RWPE1 (cell line): ENCODE measurements around the gene TMEM116.

Source experiments
- CTCF ChIA-PET: fragments of 350-600 bp; sonication (Branson Sonifier 250); formaldehyde crosslinking; extraction: SDS; loops from one replicate; lab custom pipeline; 2021; lab: Yijun Ruan, JAX
- POLR2A ChIA-PET: fragments of 400-600 bp; formaldehyde crosslinking; extraction: SDS; loops from one replicate; lab custom pipeline; 2020; ENCODE audit warnings: antibody characterized with exemption; ENCODE audit not compliant: low non-redundant PET; lab: Yijun Ruan, JAX
- DNase-seq: peaks from one replicate; pipeline ENCODE4 v3.0.0; 2012; ENCODE audit warnings: low spot score
- H3K27ac ChIP-seq: fragments of 450-650 bp; 2 replicates; pipeline ENCODE4 v1.5.1; 2017
- TF ChIP-seq, protein P1 (sequence below): fragments of 450-650 bp; conservative IDR thresholded peaks from 2 replicates; pipeline ENCODE4 v1.5.1; 2017; ENCODE audit warnings: low read depth, mild to moderate bottlenecking

TMEM116 gene

GRCh38 chr12:111993292-111994150, 19.4 kb downstream of the TMEM116 start:
- POLR2A ChIA-PET, result no interaction called here
- H3K27ac ChIP-seq, result no peak overlapping the region
- CTCF ChIA-PET, result interaction anchor here (0.6 kb wide), 1 partner anchor 49 kb away, joined by 3 read pairs; no protein-coding TSS in a partner anchor
- TF ChIP-seq, protein P1, sequence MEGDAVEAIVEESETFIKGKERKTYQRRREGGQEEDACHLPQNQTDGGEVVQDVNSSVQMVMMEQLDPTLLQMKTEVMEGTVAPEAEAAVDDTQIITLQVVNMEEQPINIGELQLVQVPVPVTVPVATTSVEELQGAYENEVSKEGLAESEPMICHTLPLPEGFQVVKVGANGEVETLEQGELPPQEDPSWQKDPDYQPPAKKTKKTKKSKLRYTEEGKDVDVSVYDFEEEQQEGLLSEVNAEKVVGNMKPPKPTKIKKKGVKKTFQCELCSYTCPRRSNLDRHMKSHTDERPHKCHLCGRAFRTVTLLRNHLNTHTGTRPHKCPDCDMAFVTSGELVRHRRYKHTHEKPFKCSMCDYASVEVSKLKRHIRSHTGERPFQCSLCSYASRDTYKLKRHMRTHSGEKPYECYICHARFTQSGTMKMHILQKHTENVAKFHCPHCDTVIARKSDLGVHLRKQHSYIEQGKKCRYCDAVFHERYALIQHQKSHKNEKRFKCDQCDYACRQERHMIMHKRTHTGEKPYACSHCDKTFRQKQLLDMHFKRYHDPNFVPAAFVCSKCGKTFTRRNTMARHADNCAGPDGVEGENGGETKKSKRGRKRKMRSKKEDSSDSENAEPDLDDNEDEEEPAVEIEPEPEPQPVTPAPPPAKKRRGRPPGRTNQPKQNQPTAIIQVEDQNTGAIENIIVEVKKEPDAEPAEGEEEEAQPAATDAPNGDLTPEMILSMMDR, result no peak
- no peak for DNase-seq

- POLR2A ChIA-PET, result no interaction called here
- no peak for DNase-seq
- H3K27ac ChIP-seq, result no peak overlapping the region
- CTCF ChIA-PET, result no interaction called here
- TF ChIP-seq, protein P1, result no peak
Measured at GRCh38 chr12:111992464-111992863, 20.5 kb downstream of the TMEM116 start.

- ChIA-PET POLR2A (no interaction called here), CTCF (no interaction called here)
- no peak for DNase-seq
- no peak overlapping the region for H3K27ac ChIP-seq
- TF ChIP-seq, protein P1, result no peak
Measured at GRCh38 chr12:111991946-111992345, 21.0 kb downstream of the TMEM116 start.

GRCh38 chr12:111991535-111991934, 21.4 kb downstream of the TMEM116 start:
- ChIA-PET POLR2A (no interaction called here), CTCF (no interaction called here)
- TF ChIP-seq, protein P1, result no peak
- no peak for DNase-seq
- H3K27ac ChIP-seq, result no peak overlapping the region

- ChIA-PET CTCF (interaction anchor here (0.6 kb wide), 1 partner anchor 9 kb away, joined by 4 read pairs; no protein-coding TSS in a partner anchor), POLR2A (no interaction called here)
- DNase-seq, result no peak
- TF ChIP-seq, protein P1, result no peak
- no peak overlapping the region for H3K27ac ChIP-seq
Measured at GRCh38 chr12:111984820-111985219, 28.1 kb downstream of the TMEM116 start.

GRCh38 chr12:111981987-111982386, 31.0 kb downstream of the TMEM116 start:
- H3K27ac ChIP-seq, result no peak overlapping the region
- TF ChIP-seq, protein P1, result no peak
- no peak for DNase-seq
- CTCF ChIA-PET, result interaction anchor here (0.6 kb wide), 1 partner anchor 221 kb away, joined by 3 read pairs; no protein-coding TSS in a partner anchor
- POLR2A ChIA-PET, result no interaction called here
